T47D (cell line): ENCODE measurements around the gene KSR2.

Experiments used
- DNase-seq, 2 experiments: peaks; one replicate each; pipeline versions ENCODE4 v3.0.0 to v3.0.0-alpha.2; 2011 to 2012; ENCODE audit warnings: low read depth in 1 of 2, low spot score in 1 of 2
- JUND ChIP-seq: IDR thresholded peaks from 2 replicates; pipeline ENCODE4 v1.6.1; 2012; ENCODE audit warnings: low read depth
- in situ Hi-C: cut with HindIII; loops from 2 replicates; pipeline ENCODE4 v1.10.0; 2016; ENCODE audit warnings: low sequenced_read_pairs, low pct_unique_long_range_greater_than_20kb

Gene KSR2

GRCh38 chr12:117583092-117583491, 385.7 kb downstream of the KSR2 start:
- in situ Hi-C loops = no loop called here
- no peak for TF ChIP-seq JUND
- no peak for DNase-seq

GRCh38 chr12:117582135-117582784, 386.5 kb downstream of the KSR2 start:
- in situ Hi-C loops = no loop called here
- DNase-seq = no peak

GRCh38 chr12:117580718-117581062, 388.1 kb downstream of the KSR2 start:
- peak in 1 of 2 experiments; percentile 87 for DNase-seq
- in situ Hi-C loops = no loop called here
- TF ChIP-seq JUND = no peak

More at GRCh38 chr12:117582135-117582784, 386.5 kb downstream of the KSR2 start:
- TF ChIP-seq JUND = no peak

- TF ChIP-seq JUND = no peak
- no peak for DNase-seq
- in situ Hi-C loops = no loop called here
Measured at GRCh38 chr12:117580015-117580717, 388.6 kb downstream of the KSR2 start.

GRCh38 chr12:117577122-117577657, 391.6 kb downstream of the KSR2 start:
- no peak for DNase-seq
- TF ChIP-seq JUND = no peak
- in situ Hi-C loops = no loop called here

GRCh38 chr12:117576053-117576452, 392.7 kb downstream of the KSR2 start:
- no peak for DNase-seq
- no peak for TF ChIP-seq JUND
- in situ Hi-C loops = no loop called here

GRCh38 chr12:117574655-117575054, 394.1 kb downstream of the KSR2 start:
- in situ Hi-C loops = no loop called here

GRCh38 chr12:117572755-117573154, 396.0 kb downstream of the KSR2 start:
- in situ Hi-C loops = no loop called here
- TF ChIP-seq JUND = no peak
- no peak for DNase-seq

More at GRCh38 chr12:117574655-117575054, 394.1 kb downstream of the KSR2 start:
- no peak for DNase-seq
- TF ChIP-seq JUND = no peak

- in situ Hi-C loops = no loop called here
Measured at GRCh38 chr12:117571321-117571720, 397.5 kb downstream of the KSR2 start.

GRCh38 chr12:117570608-117571007, 398.2 kb downstream of the KSR2 start:
- in situ Hi-C loops = no loop called here

More at GRCh38 chr12:117571321-117571720, 397.5 kb downstream of the KSR2 start:
- no peak for DNase-seq
- no peak for TF ChIP-seq JUND

GRCh38 chr12:117567644-117568216, 401.1 kb downstream of the KSR2 start:
- in situ Hi-C loops = no loop called here
- no peak for TF ChIP-seq JUND
- no peak for DNase-seq

More at GRCh38 chr12:117570608-117571007, 398.2 kb downstream of the KSR2 start:
- no peak for DNase-seq
- no peak for TF ChIP-seq JUND

- in situ Hi-C loops = no loop called here
- no peak for TF ChIP-seq JUND
- no peak for DNase-seq
Measured at GRCh38 chr12:117564881-117565280, 403.9 kb downstream of the KSR2 start.

GRCh38 chr12:117563706-117564105, 405.1 kb downstream of the KSR2 start:
- no peak for TF ChIP-seq JUND
- DNase-seq = no peak
- in situ Hi-C loops = no loop called here
